GM19438 (cell line): Measurements from ENCODE around the gene CSNK1E.

Experiments
- ATAC-seq: cut with Tn5 transposase; IDR thresholded peaks from one replicate; pipeline ENCODE4 v1.9.1; 2021; ENCODE audit warnings: low read depth; ENCODE audit not compliant: unreplicated experiment

Gene CSNK1E

DNA sequence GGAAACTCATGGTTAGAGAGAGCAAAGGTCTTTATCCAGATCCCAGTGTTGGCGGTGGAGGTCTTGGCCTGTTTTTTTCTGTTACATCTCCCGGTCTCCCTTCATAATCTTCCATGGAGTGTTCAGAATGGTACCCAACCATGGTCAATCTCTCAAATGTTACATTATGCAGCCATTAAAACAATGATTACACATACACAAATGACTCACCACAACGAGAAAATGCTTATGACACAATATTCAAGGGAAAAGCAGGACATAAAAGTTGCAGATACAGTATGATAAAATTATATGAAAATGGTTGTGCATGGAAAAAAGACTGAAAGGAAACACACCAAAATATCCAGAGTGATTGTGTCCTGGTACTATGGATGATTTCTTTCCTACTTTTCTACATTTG is 17.8 kb upstream of the CSNK1E start:
- ATAC-seq: no peak

DNA sequence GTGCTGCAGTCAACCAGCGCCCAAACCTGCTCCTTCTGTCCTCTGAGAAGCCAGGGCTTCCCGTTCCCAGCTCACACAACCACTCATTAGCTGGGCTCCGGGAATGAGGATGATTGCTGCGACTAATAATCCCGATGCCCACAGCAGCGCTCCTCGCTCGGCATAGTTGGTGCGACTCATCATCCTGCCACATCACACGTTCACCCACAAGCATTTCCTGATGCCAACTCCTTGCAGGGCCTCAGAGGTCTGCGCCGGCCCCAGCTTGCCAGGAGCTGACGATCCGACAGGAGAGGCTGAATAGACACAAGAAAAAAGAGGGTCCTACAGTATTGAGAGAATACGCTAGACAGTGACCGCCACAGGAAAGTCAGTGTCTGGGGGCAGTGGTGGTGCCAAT is 10.6 kb upstream of the CSNK1E start:
- no peak for ATAC-seq

GRCh38 chr22:38327396-38327795 is 10.2 kb upstream of the CSNK1E start:
- no peak for ATAC-seq

DNA sequence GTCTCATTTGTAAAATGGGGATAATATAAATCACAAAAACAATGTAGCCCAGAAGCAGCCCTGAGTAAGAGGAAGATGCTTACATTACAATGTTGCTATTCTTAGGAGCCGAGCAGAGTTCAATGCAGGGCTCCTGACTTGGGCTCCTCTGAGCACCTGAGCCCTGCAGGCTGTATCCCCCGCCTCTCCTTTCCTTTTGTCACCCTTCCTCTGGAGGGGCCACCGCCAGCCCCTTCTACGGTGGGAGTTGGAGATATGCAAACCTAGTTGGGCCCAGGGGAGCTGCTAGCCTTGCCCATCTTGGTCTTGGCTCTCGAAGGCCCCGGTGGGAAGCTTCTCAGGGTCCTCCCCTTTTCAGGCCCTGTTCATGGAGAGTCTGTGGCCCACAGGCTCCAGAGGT is 8.4 kb upstream of the CSNK1E start:
- no peak for ATAC-seq

DNA sequence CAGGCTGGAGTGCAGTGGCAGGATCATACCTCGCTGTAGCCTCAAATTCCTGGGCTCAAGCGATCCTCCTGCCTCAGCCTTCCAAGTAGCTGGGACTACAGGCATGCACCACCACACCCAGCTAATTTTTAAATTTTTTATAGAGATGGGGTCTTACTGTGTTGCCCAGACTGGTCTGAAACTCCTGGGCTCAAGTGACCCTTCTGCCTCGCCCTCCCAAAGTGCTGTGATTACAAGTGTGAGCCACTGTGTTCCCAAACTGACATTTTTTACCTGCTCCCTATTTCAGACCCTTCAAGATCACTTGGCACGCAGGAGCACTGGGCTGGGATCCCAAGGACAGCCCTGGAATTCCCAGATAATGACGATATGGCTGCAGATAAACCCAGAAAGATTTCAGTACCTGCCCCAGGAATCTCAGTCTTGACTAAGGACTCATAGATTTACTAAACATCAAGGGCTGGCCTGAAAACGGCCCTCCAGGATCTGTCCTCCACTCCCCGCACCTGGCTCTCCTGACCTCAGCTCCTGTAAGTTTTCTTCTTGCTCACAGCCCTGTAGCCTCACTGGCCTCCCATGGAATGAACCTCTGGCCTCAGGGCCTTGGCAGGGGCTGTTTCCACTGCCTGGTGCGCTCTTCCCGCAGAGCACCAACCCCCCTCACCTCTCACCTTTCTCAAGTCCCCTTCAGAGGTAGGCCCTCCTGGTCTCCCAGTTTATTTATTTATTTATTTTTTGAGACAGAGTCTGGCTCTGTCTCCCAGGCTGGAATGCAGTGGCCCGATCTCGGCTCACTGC is 3.6 kb upstream of the CSNK1E start:
- ATAC-seq: no peak

- ATAC-seq: no peak
These were observed 1.9 kb upstream of the CSNK1E start for GRCh38 chr22:38318792-38319773.

- ATAC-seq: no peak
These were observed 922 bp upstream of the CSNK1E start for GRCh38 chr22:38317995-38318715.

- ATAC-seq: peak; percentile 13
These were observed 690 bp downstream of the CSNK1E start for GRCh38 chr22:38316364-38317121.

- ATAC-seq: no peak
These were observed 1.3 kb downstream of the CSNK1E start for GRCh38 chr22:38315823-38316363.

DNA sequence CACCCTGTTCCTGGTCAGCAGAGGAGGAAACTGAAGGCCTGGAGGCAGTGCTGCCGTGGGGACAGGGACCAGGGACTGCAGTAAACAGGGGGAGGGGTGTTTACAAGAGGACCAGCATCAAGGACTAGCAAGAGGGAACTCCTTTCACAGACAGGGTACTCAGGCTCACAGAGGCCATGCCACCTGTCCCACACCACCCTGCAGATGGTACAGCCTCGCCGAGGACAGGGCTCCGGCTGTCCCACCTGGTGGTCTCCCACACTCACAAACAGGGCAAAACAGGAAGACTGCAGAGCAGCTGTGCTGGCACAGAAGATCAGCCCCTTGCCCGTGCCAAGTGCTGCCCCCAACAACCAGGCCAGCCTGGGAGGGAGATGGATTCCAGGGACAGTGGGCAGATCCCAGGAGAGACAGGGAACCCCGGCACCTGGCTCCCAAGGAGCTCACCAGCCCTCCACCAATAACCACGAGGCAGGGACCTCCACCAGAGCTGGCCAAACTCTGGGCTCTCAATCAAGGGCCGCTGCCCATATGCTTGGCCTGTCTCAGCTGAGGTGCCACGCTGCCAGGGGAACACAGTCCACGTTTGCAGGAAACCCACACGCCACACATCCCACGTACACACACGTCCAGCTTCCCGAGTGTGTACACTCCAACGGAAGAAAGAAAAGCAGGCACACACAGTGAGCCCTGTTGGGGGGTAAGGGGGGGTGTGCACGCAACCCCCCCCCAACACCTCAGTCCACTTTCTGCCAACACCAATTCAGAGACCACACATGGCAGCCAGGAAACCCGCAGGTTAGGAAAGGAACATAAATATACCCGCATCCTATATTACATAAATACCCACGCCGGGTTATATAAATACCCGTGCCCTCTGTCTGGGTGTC is 2.1 kb downstream of the CSNK1E start:
- no peak for ATAC-seq

- no peak for ATAC-seq
These were observed 2.9 kb downstream of the CSNK1E start for GRCh38 chr22:38314051-38314932.

- ATAC-seq: no peak
These were observed 3.8 kb downstream of the CSNK1E start for GRCh38 chr22:38313384-38313955.

GRCh38 chr22:38312261-38312800 is 4.9 kb downstream of the CSNK1E start:
- no peak for ATAC-seq

- ATAC-seq: no peak
These were observed 6.0 kb downstream of the CSNK1E start for GRCh38 chr22:38311323-38311620.

DNA sequence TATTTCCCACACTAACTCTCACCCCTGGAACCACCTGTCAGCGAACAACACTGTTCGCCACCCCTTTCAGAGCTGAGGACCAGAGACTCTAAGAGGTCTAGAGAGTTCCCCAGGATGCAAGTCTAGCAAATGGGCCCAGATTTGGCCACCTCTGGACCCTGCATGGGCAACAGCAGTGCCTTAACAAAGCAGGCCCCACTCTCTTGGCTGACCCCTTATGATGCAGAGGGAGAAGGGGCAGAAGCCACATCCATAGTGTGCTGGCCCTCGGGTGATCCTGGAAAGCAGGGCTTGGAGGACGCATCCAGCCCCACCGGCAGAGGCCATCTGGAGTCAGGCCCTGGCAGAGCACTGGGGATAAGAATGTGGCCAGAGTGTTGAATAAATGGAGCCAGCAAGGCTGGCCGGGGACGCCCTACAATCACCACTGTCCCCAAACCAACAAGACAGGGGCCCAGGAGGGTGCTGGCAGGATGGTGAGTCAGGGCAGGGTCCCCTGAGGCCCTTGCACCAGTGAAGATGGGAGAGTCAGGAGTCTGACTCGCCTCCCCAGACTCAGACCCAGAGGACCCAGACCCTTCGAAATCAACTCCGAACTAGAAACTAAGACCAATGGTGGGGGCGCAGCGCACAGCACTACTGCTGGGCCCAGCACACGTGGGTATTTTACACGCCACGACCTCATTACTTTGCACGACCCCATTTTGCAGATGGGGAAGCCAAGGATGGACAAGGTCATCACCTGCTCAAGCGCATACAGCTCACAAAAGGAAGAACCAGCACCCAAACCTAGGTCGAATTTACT is 6.5 kb downstream of the CSNK1E start:
- ATAC-seq: no peak

- no peak for ATAC-seq
These were observed 7.4 kb downstream of the CSNK1E start for GRCh38 chr22:38309614-38310517.
